Adipocyte (in vitro differentiated cells): ENCODE data around the gene PPP1R12C.

Source experiments
- DNase-seq: peaks from one replicate; pipeline ENCODE4 v3.0.0-alpha.2; 2015; ENCODE audit warnings: low read depth
- H3K27me3 ChIP-seq: replicated peaks from 2 replicates; pipeline ENCODE4 v1.7.0; 2013; ENCODE audit warnings: mild to moderate bottlenecking, low read length, moderate library complexity; ENCODE audit not compliant: control insufficient read depth, insufficient read depth
- H3K36me3 ChIP-seq: 2 replicates; pipeline ENCODE4 v1.7.0; 2013; ENCODE audit warnings: low read length, mild to moderate bottlenecking, moderate library complexity; ENCODE audit not compliant: control insufficient read depth, insufficient read depth, severe bottlenecking
- H3K4me1 ChIP-seq: 2 replicates; pipeline ENCODE4 v1.7.0; 2013; ENCODE audit warnings: mild to moderate bottlenecking, low read length, moderate library complexity; ENCODE audit not compliant: control insufficient read depth, insufficient read depth
- H3K4me3 ChIP-seq: 2 replicates; pipeline ENCODE4 v1.7.0; 2013; ENCODE audit warnings: mild to moderate bottlenecking, low read length, moderate library complexity
- H3K9ac ChIP-seq: 2 replicates; pipeline ENCODE4 v1.7.0; 2013; ENCODE audit warnings: mild to moderate bottlenecking, low read length, moderate library complexity
- H3K9me3 ChIP-seq: 2 replicates; pipeline ENCODE4 v1.7.0; 2013; ENCODE audit warnings: mild to moderate bottlenecking, low read length, moderate library complexity; ENCODE audit not compliant: control insufficient read depth

PPP1R12C gene

DNA sequence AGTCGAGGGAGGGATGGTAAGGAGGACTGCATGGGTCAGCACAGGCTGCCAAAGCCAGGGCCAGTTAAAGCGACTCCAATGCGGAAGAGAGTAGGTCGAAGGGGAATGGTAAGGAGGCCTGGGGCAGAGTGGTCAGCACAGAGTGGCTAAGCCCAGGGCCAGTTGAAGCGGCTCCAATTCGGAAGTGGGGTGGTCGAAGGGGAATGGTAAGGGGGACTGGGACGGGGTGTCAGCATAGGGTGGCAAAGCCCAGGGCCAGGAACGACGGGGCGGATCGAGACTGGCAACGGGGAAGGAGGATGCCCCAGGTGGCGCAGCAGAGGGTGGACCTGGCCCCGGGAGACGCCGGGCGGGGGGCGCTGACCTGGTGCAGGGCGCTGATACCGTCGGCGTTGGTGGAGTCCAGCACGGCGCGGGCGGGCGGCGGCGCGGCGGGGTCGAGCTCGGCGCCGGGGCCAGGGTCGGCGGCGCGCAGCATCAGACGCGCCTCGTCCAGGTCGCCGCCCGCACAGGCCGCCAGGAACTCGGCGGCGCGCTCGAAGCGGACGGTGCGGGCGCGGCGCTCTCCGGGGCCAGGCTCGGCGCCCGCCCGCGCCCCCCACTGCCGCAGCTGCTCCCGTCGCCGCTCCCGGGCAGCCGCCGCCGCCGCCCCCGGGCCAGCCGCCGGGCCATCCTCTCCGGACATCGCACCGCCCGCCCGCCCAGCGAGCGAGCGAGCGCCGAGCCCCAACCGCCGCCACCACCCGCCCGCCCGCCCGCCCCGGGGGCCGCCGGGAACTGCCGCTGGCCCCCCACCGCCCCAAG lies at the start of gene PPP1R12C:
PPP1R12C (minus strand) TSS at position 779 of the 804 bp plus-strand sequence; CDS start at position 685, 94 bp downstream.
- peaks cover 27% of the 10 kb centered on the region for H3K4me1 ChIP-seq
- H3K36me3 ChIP-seq, result peaks cover 4% of the 10 kb centered on the region
- no peaks in the 10 kb centered on the region for H3K9me3 ChIP-seq
- H3K9ac ChIP-seq, result peak within 1 kb of the TSS; percentile 94
- peak; percentile 62 for DNase-seq
- H3K4me3 ChIP-seq, result peak within 1 kb of the TSS; percentile 93
- H3K27me3 ChIP-seq, result no peaks in the 10 kb centered on the region

- Histone ChIP-seq H3K4me1 (peaks cover 6% of the 10 kb centered on the region), H3K9ac (no peak within 1 kb of the TSS), H3K27me3 (peaks cover 20% of the 10 kb centered on the region), H3K9me3 (no peaks in the 10 kb centered on the region), H3K4me3 (peak within 1 kb of the TSS; percentile 79), H3K36me3 (no peaks in the 10 kb centered on the region)
- DNase-seq, result peak; percentile 97
Observed at GRCh38 chr19:55166530-55167268, 49.3 kb upstream of the PPP1R12C start, which contains the start of gene DNAAF3. DNAAF3 (minus strand) TSS chr19:55166613; CDS start chr19:55166413, 200 bp downstream.

GRCh38 chr19:55165952-55166529 lies 48.6 kb upstream of the PPP1R12C start:
- Histone ChIP-seq H3K27me3 (peaks cover 24% of the 10 kb centered on the region), H3K36me3 (no peaks in the 10 kb centered on the region), H3K9me3 (no peaks in the 10 kb centered on the region), H3K4me1 (peaks cover 6% of the 10 kb centered on the region), H3K4me3 (peak overlapping the region; percentile 79), H3K9ac (no peak overlapping the region)
- DNase-seq, result peak; percentile 47

DNA sequence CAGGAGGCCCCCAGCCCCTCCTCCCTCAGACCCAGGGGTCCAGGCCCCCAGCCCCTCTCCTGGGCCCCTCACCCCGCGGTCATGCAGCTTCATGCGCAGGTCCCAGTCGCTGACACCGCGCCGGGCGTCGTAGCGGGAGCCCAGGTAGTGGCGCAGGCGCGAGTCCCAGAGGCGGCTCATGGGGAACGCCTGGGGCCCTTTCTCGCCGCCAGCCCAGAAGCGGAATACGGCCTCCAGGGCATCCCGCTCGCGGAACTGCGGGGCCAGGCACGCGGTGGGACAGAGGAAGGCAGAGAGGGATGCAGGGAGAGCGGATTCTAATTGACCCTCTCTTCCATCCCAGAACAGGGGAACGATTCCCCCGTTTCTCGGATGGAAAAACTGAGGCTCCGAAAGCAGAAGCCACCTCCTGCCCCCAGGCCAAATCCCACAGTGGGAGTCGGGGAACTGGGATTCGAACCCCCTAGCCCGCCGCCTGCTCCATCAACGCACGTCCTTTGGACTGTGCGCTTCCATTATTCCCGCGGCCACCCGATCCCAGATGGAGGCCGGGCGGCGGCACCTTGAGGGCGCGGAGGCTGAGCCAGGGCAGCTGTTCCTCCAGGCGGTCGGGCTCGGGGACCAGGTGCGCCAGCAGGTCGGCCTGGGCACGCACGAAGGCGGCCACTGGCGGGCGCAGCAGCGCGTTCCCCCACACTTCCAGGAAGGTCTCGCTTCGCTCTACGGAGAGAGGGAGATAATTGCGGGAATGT lies 44.3 kb upstream of the PPP1R12C start:
- no peak for DNase-seq
- Histone ChIP-seq H3K4me3 (no peak overlapping the region), H3K27me3 (peaks cover 25% of the 10 kb centered on the region), H3K36me3 (no peaks in the 10 kb centered on the region), H3K9me3 (no peaks in the 10 kb centered on the region), H3K4me1 (peaks cover 6% of the 10 kb centered on the region), H3K9ac (no peak overlapping the region)

GRCh38 chr19:55160986-55161365 lies 43.5 kb upstream of the PPP1R12C start:
- H3K9me3 ChIP-seq, result no peaks in the 10 kb centered on the region
- no peaks in the 10 kb centered on the region for H3K36me3 ChIP-seq
- H3K4me3 ChIP-seq, result no peak overlapping the region
- DNase-seq, result no peak
- peaks cover 6% of the 10 kb centered on the region for H3K4me1 ChIP-seq
- no peak overlapping the region for H3K9ac ChIP-seq
- peaks cover 25% of the 10 kb centered on the region for H3K27me3 ChIP-seq

GRCh38 chr19:55160128-55160985 lies 42.9 kb upstream of the PPP1R12C start:
- Histone ChIP-seq H3K4me1 (peaks cover 6% of the 10 kb centered on the region), H3K9ac (no peak overlapping the region), H3K9me3 (no peaks in the 10 kb centered on the region), H3K4me3 (no peak overlapping the region), H3K36me3 (no peaks in the 10 kb centered on the region), H3K27me3 (peaks cover 25% of the 10 kb centered on the region)
- peak; percentile 88 for DNase-seq

- H3K9me3 ChIP-seq, result no peaks in the 10 kb centered on the region
- H3K36me3 ChIP-seq, result no peaks in the 10 kb centered on the region
- no peak overlapping the region for H3K9ac ChIP-seq
- no peak overlapping the region for H3K4me3 ChIP-seq
- DNase-seq, result no peak
- H3K27me3 ChIP-seq, result peaks cover 25% of the 10 kb centered on the region
- H3K4me1 ChIP-seq, result peaks cover 6% of the 10 kb centered on the region
Observed at GRCh38 chr19:55158848-55159749, 41.7 kb upstream of the PPP1R12C start.

GRCh38 chr19:55158423-55158822 lies 41.0 kb upstream of the PPP1R12C start:
- Histone ChIP-seq H3K9ac (no peak overlapping the region), H3K36me3 (no peaks in the 10 kb centered on the region), H3K4me3 (no peak overlapping the region), H3K27me3 (peaks cover 25% of the 10 kb centered on the region), H3K9me3 (no peaks in the 10 kb centered on the region), H3K4me1 (peaks cover 6% of the 10 kb centered on the region)
- DNase-seq, result no peak

- Histone ChIP-seq H3K4me1 (peaks cover 6% of the 10 kb centered on the region), H3K9ac (no peak within 1 kb of the TSS), H3K27me3 (peaks cover 20% of the 10 kb centered on the region), H3K4me3 (no peak within 1 kb of the TSS), H3K9me3 (no peaks in the 10 kb centered on the region), H3K36me3 (no peaks in the 10 kb centered on the region)
- DNase-seq, result no peak
Observed at GRCh38 chr19:55157064-55157908, 39.8 kb upstream of the PPP1R12C start, which contains the start of gene TNNI3. TNNI3 (minus strand) TSS chr19:55157732; CDS start chr19:55157589, 143 bp downstream.
